Upper lobe of left lung (tissue), 6 donors: ENCODE data around the gene LHX2. TPM values are rescaled to one million over a fixed set of nuclear protein-coding genes. Genes with fewer than 3 reads are reported as not detected.

ENCODE experiments used
- ATAC-seq, 2 donors: fragments of 200-7000 bp; cut with Tn5 transposase; one replicate each; pipeline ENCODE4 v1.9.1; 2022; ENCODE audit warnings: mild to moderate bottlenecking in 2 of 2, moderate library complexity in 2 of 2; ENCODE audit not compliant: low FRiP score in 2 of 2
- DNase-seq, 2 donors: peaks; one replicate each; pipeline ENCODE4 v3.0.0-alpha.2; 2019 to 2020
- H3K27ac ChIP-seq, 4 donors: fragments of 200-600 bp; sonication (generic); one replicate each; pipeline ENCODE4 v1.5.1; 2016 to 2019
- H3K27me3 ChIP-seq, 4 donors: fragments of 200-600 bp; sonication (generic); one replicate each; pipeline ENCODE4 v1.5.1; 2017 to 2019
- H3K36me3 ChIP-seq, 4 donors: fragments of 200-600 bp; sonication (generic); one replicate each; pipeline ENCODE4 v1.5.1; 2016 to 2019
- H3K4me1 ChIP-seq, 4 donors: fragments of 200-600 bp; sonication (generic); one replicate each; pipeline ENCODE4 v1.5.1; 2018 to 2019
- H3K4me3 ChIP-seq, 4 donors: fragments of 200-600 bp; sonication (generic); one replicate each; pipeline ENCODE4 v1.5.1; 2017 to 2019; ENCODE audit warnings: mild to moderate bottlenecking in 2 of 4, moderate library complexity in 1 of 4
- H3K9me3 ChIP-seq, 4 donors: fragments of 200-600 bp; sonication (generic); one replicate each; pipeline ENCODE4 v1.5.1; 2018 to 2019
- EP300 ChIP-seq, 4 donors: sonication (generic); formaldehyde crosslinking; IDR thresholded peaks; one replicate each; pipeline ENCODE4 v1.5.1; 2017; ENCODE audit warnings: antibody characterized with exemption in 4 of 4, control low read depth in 2 of 4
- POLR2A ChIP-seq, 4 donors: fragments of 450-650 bp; IDR thresholded peaks; one replicate each; pipeline ENCODE4 v1.5.1; 2016 to 2017; ENCODE audit warnings: antibody characterized with exemption in 4 of 4, mild to moderate bottlenecking in 2 of 4
- POLR2AphosphoS5 ChIP-seq, 2 donors: sonication (generic); formaldehyde crosslinking; IDR thresholded peaks; one replicate each; pipeline ENCODE4 v1.5.1; 2017; ENCODE audit warnings: antibody characterized with exemption in 2 of 2
- WGBS, 2 donors: methylation state at CpG; one replicate each; pipeline ENCODE4 v1.1.5; 2017 to 2018; 5-methylcytosine and 5-hydroxymethylcytosine counted together
- total RNA-seq, 6 donors: library from RNA; depleted of rRNA in 4 of 6; stranded (reverse); fragments of >200 nt in 4 of 6; gene quantifications; one replicate each; pipeline versions ENCODE4 v1.1.0 to v1.2.1, GENCODE V29; 2016 to 2021
- TF ChIP-seq, protein P1 (sequence below), 6 experiments: fragments of 450-650 bp in 4 of 6; fragments of 200-600 bp in 2 of 6; sonication (generic) in 2 of 6; IDR thresholded peaks; one replicate each; pipeline ENCODE4 v1.5.1; 2016 to 2019; ENCODE audit warnings: antibody characterized with exemption in 6 of 6
- donor health status: DM: no; HTN: no; CAD: no; lungs with moderate emphysema.
- donor health status: DM: no; HTN: yes; CAD: no; lungs with severe emphysema.

Gene LHX2
- total RNA-seq, 6 donors from 2014 or later = not detected

DNA sequence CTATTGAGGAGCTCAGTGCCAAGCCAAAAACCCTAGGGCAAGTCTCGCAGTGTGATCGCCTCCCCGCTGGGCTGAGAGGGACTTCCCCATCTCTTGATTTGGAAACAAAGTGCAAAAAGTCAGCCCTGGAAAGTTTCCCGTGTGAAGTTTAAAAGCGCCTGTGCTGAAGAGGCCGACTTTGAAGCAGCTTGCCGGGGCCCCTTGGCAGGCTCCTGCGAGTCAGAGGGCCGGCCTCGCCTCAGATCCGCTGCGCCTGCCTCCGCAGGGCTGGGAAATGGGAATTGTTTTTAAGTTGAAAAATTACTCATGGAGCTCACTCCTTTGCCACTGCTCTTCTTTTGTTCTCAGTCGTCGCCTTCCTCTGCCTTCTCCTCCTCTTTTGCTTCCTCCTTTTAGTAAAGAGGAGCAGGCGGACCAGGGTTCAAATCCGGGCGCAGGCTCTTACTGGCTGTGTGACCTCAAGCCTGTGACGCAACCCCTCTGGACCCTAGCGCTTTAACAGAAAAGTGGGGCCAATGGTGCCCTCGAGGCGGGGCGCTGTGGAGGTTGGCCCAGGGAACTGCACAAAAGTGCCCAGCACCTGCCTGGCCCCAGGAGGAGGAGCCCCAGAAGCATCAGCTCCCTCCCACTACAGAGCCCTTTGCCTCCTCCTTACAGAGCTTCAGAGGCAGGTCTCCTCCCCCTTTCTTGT lies 14.7 kb upstream of the LHX2 start:
- peaks cover under 1 to 62% (median 35%) of the 10 kb centered on the region in 4 donors for H3K27me3 ChIP-seq
- DNase-seq (peak; percentile 24 to 74), ATAC-seq (peak in 1 of 2 donors; percentile 53)
- H3K4me3 ChIP-seq = no peak overlapping the region
- peaks cover 22 to 39% (median 25%) of the 10 kb centered on the region in 4 donors for H3K4me1 ChIP-seq
- 5 to 14% methylated on average over 18 to 23 of the region's 23 CpGs for WGBS, 2 donors
- H3K27ac ChIP-seq = no peak overlapping the region
- no peaks in the 10 kb centered on the region for H3K36me3 ChIP-seq
- no peaks in the 10 kb centered on the region for H3K9me3 ChIP-seq
- TF ChIP-seq, protein P1, sequence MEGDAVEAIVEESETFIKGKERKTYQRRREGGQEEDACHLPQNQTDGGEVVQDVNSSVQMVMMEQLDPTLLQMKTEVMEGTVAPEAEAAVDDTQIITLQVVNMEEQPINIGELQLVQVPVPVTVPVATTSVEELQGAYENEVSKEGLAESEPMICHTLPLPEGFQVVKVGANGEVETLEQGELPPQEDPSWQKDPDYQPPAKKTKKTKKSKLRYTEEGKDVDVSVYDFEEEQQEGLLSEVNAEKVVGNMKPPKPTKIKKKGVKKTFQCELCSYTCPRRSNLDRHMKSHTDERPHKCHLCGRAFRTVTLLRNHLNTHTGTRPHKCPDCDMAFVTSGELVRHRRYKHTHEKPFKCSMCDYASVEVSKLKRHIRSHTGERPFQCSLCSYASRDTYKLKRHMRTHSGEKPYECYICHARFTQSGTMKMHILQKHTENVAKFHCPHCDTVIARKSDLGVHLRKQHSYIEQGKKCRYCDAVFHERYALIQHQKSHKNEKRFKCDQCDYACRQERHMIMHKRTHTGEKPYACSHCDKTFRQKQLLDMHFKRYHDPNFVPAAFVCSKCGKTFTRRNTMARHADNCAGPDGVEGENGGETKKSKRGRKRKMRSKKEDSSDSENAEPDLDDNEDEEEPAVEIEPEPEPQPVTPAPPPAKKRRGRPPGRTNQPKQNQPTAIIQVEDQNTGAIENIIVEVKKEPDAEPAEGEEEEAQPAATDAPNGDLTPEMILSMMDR (IDR thresholded peaks at IDR 0.05) = no peak
- no peak for TF ChIP-seq EP300 (IDR thresholded peaks at IDR 0.05)
- TF ChIP-seq POLR2A (IDR thresholded peaks at IDR 0.05) = no peak
- no peak for TF ChIP-seq POLR2AphosphoS5 (IDR thresholded peaks at IDR 0.05)

DNA sequence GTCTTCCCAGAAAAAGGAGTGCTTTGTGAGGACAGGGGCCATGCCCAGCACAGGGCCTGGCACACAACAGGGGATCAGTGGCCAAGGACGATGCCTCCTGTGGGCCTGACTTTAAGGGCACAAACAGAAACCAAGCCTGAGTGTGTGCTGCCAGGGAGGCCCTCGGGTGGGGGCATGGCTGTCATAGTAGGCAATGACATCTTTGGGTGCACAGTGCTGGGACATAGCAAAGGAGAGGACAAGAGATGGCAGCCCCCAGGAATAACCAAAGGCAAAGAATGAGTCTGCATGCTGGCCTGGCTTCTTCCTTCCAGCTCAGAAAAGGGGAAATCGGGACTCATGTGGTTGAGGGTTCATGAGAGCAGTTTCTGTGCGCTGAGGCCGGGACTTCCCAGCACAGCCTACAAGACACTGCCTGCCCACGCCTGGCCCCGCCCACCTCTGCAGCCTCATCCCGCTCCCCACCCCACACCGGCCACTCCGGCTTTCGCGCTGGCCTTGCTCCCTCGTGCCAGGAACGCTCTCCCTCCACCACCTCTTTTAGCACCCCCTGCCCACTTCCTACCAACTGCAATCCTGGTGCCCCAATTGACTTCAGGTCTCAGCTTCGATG lies 13.8 kb upstream of the LHX2 start:
- TF ChIP-seq, protein P1 (IDR thresholded peaks at IDR 0.05) = no peak
- TF ChIP-seq POLR2AphosphoS5 (IDR thresholded peaks at IDR 0.05) (no peak), EP300 (IDR thresholded peaks at IDR 0.05) (no peak), POLR2A (IDR thresholded peaks at IDR 0.05) (no peak)
- peaks cover 22 to 39% (median 25%) of the 10 kb centered on the region in 4 donors for H3K4me1 ChIP-seq
- H3K27me3 ChIP-seq = peaks cover 2 to 70% (median 38%) of the 10 kb centered on the region in 4 donors
- DNase-seq (peak; percentile 61 to 90), ATAC-seq (peak; percentile 49 to 87)
- H3K4me3 ChIP-seq = no peak overlapping the region
- WGBS, 2 donors = 4 to 7% methylated on average over 14 of the region's 15 CpGs
- no peaks in the 10 kb centered on the region for H3K9me3 ChIP-seq
- H3K36me3 ChIP-seq = no peaks in the 10 kb centered on the region
- no peak overlapping the region for H3K27ac ChIP-seq

DNA sequence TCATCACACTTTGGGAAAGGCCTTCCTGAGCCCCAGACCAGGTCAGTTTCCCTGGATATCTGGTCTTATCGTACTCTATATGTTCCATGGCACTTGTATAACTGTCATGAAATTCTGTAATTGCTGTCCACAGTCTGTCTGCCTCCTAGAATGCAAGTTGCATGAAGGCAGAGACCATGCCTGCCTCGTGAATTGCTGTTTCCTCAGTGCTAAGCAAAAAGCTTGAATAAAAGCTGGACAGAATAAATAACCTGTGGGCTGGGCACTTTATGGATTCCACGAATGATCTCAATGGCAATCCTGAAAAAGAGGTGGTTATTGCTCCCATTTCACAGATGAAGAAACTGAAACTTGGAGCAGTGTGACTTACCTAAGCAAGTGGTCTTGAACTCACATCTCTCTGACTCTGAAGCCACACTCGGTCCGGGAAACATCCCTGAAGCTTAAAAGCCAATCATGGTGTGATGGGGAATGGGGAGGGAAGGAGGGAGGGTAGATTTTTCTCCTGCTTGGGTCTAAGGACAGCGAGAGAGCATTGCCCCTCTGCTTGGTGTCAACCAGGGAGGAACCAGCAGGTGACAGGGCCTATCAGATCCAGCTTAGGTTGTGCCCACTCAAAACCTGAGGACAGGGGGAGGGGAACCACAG lies 13.2 kb upstream of the LHX2 start:
- no peak for ATAC-seq
- Histone ChIP-seq H3K36me3 (no peaks in the 10 kb centered on the region), H3K27me3 (peaks cover 2 to 76% (median 38%) of the 10 kb centered on the region in 4 donors), H3K27ac (no peak overlapping the region), H3K9me3 (no peaks in the 10 kb centered on the region), H3K4me1 (peaks cover 22 to 39% (median 25%) of the 10 kb centered on the region in 4 donors), H3K4me3 (no peak overlapping the region)
- DNase-seq = no peak
- TF ChIP-seq POLR2A (IDR thresholded peaks at IDR 0.05) (no peak), EP300 (IDR thresholded peaks at IDR 0.05) (no peak), POLR2AphosphoS5 (IDR thresholded peaks at IDR 0.05) (no peak)
- TF ChIP-seq, protein P1 (IDR thresholded peaks at IDR 0.05) = no peak
- WGBS, 2 donors = 19% methylated on average over 6 of the region's 6 CpGs

DNA sequence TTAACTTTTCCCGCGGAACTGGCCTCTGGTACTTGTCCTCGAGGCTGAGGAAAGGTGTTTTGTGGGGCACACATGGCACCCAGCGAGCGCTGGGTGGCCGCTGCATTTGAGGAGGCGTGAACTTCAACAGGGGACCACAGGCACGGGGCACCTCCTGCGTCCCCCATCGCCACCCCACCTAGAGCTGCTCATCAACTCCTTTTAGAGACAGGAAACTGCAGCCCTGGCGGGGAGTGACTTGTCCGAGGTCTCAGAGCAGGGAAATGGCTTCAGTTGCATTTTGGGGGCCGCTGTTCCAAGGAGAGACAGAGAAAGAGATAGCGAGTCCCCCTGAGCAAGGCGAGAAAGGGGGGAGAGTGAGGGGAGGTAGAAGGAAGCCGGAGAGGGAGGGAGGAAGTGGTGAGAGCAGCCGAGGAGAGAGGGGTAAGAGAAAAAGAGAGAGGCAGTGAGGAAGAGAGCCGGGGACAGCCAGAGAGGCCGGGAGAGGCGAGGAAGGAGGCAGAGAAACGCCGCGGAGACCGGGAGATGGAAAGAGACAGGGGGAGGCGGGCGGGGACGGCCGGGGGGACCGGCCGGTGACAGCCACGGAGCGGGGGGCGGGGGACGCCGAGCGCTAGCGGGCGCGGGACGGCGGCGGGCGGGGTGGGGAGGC lies 12.5 kb upstream of the LHX2 start:
- DNase-seq (peak in 1 of 2 donors; percentile 56), ATAC-seq (no peak)
- WGBS, 2 donors = 2 to 4% methylated on average over 14 to 26 of the region's 43 CpGs

More for the DNA sequence above, 12.5 kb upstream of the LHX2 start:
- Histone ChIP-seq H3K4me3 (peak overlapping the region in 3 of 4 donors; percentile 14 to 33 (median 20)), H3K27me3 (peaks cover 2 to 82% (median 38%) of the 10 kb centered on the region in 4 donors), H3K27ac (no peak overlapping the region), H3K4me1 (peaks cover 22 to 39% (median 25%) of the 10 kb centered on the region in 4 donors), H3K9me3 (no peaks in the 10 kb centered on the region), H3K36me3 (no peaks in the 10 kb centered on the region)
- TF ChIP-seq, protein P1 (IDR thresholded peaks at IDR 0.05) = no peak
